HG03135 (cell line): Measurements from ENCODE around the gene DBN1.

Experiments
- ATAC-seq: cut with Tn5 transposase; IDR thresholded peaks from one replicate; pipeline ENCODE4 v1.9.1; 2021; ENCODE audit warnings: mild to moderate bottlenecking, moderate library complexity; ENCODE audit not compliant: unreplicated experiment

DBN1 gene

GRCh38 chr5:177475563-177476427 lies 2.4 kb upstream of the DBN1 start:
- ATAC-seq, result no peak

DNA sequence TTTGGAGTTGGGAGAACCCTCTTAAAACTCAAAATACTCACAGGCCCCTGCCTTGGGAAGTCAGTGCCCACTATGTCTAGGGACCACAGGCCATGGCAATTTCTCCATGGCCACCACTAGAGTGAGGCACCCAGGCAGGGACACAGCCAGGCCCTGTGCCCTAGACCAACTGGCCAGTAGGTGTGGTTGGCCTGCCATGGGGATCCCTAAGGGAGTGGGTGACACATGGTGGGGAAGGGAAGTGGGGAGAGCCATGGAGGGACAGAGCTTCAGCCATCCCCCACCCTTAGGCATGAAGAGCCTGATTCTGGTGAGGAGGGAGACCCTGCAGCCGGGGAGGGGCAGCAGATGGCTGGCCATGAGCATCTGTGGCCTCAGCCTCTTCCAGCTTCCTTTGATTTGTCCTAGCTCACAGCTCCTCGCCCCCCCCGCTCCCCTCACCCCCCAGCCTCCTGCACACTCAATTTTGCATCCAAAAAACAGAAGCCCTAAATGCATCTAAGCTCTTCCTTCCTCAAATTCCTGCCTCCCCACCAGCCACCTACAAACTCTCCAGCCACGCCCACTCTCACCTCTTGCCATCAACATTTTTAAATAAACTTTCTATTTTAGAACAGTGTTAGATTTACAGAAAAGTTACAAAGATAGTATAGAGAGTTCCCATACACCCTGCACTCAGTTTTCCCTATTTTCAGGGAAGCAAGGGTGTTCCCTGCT lies 1.6 kb upstream of the DBN1 start:
- no peak for ATAC-seq

DNA sequence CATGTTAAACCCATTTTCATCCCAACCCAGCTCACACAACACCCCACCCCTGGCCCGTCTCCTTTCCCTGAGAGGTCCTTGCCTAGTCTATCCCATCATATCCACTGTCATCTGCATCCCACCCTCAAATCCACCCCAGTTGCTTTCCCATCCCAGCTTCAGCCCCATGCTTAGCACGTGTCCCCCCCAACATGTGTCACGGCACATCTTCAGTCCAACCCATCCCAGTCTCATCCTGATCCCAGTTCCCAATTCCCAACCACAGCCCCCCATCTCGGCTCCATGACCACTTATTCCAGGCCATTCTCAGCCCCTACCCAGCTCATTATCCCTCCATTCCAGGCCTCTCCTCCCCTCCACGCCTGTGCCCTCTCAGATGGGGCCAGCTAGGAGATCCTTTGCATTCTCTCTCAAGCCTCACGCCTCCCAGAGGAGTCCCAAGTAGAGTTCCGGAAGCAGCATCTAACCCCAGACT lies 605 bp upstream of the DBN1 start:
- no peak for ATAC-seq

DNA sequence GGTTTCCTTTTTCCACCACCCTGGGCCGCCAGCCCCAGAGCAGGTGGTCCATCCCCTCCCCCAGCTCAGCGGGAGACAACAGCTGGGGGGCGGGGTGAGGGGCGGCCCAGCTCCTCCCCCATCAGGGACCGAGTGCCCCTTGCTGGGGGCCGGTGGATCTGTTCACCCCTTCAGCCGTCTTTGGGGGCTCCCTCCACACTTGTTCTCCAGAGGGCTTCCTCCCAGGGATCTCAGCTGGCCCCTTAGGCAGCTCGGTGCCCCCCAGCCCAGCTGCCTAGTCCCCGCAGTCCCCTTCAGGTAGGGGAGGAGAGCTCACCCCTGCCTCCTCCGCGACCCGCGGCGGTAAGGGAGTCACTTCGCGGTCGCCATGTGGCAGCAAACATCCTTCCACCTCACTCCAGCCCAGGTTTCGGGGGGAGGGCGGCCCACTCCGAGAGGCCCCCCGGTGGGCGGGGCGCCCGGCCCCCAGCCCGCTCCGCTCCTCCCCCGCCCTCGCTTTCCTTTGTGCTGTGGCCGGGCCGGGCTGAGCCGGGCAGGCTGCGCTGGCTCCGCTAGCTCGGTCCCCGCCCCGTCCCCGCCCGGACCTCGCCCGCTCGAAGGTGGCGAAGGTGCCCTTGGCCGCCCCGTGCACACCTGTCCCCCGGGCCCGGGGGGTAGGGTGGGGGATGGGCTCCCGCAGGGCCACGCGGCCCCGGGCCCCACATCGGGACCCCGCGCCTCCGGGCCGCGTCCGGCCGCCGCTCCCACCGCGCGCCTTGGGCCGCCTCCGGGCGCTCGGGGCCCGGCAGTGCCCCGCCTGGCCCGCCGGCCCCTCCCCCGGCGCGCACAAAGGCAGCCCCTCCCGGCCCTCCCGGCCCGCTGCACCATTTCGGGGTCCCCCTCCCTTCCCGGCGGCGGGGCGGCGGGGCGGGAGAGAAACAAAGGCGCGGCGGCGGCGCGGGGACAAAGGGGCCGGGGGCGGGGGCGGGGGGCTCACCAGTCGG lies 683 bp downstream of the DBN1 start:
- ATAC-seq, result peak; percentile 40

GRCh38 chr5:177471610-177472356 lies 1.7 kb downstream of the DBN1 start:
- no peak for ATAC-seq

- ATAC-seq, result no peak
Observed at GRCh38 chr5:177470759-177471536, 2.5 kb downstream of the DBN1 start.

DNA sequence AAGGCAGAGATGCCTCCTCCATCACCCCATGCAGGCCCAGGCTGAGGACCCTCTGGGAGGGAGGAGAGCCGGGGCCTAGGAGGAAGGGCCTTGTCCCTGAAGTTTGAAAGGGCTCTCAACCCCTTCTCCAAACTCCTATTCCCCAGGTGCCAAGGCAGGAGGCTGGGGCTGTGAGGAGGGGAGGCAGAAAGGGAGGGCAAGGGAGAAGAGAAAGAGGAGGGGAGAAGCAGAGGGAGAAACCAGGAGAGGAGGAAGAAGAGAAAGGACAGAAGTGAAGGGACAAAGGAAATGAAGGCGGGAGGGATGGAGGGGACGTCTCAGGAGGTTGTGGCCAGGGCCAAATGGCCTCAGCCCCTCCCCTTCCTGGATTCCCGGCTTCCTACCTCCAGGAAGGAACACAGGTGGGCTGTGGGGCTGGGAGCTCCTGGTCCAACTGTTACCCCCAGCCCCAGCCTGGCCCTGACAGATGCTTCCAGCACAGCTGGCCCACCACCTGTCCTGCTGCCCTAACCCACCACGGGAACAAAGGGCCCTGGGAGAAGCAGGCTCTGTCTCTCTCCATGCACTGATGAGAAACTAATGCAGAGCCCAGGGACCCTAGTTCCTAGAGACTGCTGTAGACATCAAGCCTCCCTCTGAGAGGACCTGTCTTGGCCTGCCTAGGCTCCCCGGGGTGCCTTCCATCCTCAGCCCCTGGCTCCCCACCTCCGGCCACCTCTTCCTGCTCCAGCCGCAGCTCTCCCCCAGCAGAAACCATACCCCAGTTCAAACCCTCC lies 3.5 kb downstream of the DBN1 start:
- no peak for ATAC-seq

DNA sequence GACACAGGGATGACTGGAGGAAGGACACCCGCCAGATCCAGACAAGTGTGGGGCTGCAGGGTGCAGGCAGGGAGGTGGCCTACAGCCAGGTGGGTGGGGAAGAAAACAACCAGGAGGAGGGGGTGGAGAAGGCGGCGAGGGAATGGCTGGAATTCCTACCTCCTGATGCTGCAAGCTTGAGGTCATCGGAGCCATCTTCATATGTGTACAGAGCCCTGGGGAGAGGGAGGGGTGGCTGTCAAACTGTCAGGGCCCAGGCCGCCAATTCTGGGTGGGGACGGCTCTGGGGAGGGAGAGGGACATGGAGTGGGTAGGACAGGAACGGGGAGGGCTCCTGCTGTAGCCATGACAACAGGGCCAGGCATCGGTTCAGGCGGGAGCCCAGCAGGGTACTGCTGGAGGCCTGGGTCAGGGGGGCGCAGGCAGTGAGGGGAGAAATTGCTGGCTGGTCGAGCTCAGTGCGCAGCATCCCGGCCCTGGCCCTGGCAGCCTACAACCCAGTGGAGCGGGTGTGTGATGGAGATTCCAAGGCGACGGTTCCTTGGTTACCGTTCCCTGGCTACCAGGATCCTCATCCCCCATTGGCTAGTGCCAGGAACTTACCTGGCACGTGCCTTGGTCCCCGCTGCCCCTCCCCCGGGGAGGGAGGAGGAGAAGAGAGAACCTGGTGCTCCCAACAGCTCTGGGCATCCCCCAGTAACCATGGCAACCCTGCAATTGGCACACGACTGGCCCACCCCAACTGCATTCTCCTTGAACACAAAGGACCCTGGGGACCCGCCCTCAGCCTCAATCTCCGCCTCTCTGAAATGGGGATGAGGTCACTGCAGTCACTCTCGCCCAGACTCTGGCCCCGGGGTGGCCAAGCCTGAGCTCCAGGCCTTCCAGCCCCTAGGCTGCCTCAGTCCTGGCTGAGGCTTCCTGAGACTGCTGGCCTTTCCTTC lies 4.5 kb downstream of the DBN1 start:
- ATAC-seq, result no peak

GRCh38 chr5:177468329-177468684 lies 5.1 kb downstream of the DBN1 start:
- no peak for ATAC-seq

DNA sequence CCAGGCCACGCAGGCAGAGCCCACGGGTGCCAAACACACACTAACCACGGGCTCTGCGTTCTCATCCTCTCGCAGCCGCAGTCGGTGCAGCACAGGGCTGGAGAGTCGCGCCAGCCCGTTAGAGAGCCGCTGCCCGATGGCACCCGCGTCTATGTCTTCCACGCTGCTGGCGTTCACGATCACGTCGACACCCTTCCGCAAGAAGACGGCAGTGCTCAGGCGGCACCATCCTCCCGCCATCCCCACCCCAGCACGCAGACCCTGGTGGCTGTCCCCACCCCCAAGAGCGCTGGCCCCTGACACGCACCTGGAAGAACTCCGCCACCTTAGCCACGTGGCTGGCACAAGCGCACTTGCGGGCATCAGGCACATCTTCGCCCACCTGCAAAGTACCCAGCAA lies 6.0 kb downstream of the DBN1 start:
- no peak for ATAC-seq

GRCh38 chr5:177466861-177467260 lies 6.6 kb downstream of the DBN1 start:
- ATAC-seq, result no peak

- no peak for ATAC-seq
Observed at GRCh38 chr5:177465044-177465443, 8.4 kb downstream of the DBN1 start.

GRCh38 chr5:177462021-177462670 lies 11.3 kb downstream of the DBN1 start:
- ATAC-seq, result no peak

DNA sequence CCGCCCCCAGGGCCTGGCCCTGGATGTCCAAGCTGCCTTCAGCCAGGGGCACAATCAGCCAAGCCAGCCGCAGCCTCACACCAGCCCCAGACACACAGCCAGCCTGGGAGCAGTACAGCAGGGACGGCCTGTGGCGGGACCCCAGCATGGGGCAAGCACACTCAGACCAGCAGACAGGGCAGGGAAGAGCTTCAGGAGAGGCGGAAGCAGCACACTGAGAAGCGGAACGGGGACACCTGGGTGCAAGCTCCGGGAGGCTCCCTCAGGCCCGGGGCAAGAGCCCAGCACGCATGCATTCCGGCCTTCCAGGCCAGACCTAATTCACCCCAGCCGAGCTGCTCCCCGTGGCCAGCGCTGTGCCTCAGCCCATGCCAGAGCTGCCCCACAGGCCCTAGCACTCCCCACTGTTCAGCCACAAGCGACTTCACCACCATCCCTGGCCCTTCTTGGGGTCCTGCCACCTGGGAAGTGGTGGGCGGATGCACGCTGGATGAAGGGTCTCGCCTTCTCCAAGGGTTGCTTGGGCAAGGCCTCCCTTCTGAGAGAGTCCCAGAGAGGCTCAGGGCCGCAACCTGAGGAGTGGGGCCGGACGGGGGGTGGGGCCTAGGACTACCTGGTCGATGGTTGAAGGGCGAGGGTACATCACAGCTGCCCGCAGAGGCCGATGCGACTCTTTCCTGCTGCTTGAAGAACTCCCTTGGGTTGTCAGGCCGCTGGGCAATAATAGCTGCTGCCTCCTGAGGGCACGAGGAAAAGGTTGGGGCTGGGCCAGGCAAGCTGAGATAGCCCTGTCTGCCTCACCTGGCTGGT lies 13.4 kb downstream of the DBN1 start:
- ATAC-seq, result no peak

- ATAC-seq, result no peak
Observed at GRCh38 chr5:177459357-177459756, 14.1 kb downstream of the DBN1 start.

- no peak for ATAC-seq
Observed at GRCh38 chr5:177458912-177459350, 14.5 kb downstream of the DBN1 start.
